ENCODE results near the gene PCDHGA2. TPM values are rescaled to one million over a fixed set of nuclear protein-coding genes. Genes with fewer than 3 reads are reported as not detected.
"Not testable (repeated sequence)": the region's sequence is repeated elsewhere in the genome, so short reads cannot be mapped to it uniquely, and the experiment has no call there.

The PCDHGA2 gene
- total RNA-seq, 4 donors from 2014 or later, result 3.2 to 5.6 (median 4.4) TPM

DNA sequence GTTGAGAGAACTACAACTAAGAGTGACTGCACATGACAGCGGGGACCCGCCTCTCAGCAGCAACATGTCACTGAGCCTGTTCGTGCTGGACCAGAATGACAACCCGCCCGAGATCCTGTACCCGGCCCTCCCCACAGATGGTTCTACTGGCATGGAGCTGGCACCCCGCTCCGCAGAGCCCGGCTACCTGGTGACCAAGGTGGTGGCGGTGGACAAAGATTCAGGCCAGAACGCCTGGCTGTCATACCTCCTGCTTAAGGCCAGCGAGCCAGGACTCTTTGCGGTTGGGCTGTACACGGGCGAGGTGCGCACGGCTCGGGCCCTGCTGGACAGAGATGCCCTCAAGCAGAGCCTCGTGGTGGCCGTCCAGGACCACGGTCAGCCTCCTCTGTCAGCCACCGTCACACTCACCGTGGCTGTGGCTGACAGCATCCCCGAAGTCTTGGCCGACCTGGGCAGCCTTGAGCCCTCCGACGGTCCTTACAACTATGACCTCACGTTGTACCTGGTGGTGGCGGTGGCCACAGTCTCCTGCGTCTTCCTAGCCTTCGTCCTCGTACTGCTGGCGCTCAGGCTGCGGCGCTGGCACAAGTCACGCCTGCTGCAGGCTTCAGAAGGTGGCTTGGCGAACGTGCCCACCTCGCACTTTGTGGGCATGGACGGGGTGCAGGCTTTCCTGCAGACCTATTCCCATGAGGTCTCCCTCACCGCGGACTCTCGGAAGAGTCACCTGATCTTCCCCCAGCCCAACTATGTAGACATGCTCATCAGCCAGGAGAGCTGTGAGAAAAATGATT is 46.1 kb downstream of the PCDHGA2 start:
- no peak for ATAC-seq

DNA sequence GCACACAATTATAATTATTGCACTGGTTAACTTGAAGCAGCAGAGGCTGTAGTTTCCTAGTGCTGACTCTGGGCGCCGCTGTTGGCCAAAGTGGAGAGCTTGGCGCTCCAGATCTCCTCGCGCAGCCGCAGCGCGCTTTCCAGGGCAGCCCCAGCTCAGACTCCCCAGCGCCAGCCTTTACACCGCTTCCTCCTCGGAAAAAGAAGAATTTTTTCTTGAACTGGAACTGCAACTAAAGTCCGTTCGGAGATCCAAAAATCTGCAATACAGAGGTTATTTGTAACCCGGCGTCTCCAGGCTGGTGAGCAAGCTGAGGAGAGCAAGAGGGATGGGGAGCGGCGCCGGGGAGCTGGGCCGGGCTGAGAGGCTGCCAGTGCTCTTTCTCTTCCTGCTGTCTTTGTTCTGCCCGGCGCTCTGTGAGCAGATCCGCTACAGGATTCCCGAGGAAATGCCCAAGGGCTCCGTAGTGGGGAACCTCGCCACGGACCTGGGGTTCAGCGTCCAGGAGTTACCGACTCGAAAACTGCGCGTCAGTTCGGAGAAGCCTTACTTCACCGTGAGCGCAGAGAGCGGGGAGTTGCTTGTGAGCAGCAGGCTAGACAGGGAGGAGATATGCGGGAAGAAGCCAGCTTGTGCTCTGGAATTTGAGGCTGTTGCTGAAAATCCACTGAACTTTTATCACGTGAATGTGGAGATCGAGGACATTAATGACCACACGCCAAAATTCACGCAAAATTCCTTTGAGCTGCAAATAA is 49.2 kb downstream of the PCDHGA2 start, which contains the start of gene PCDHGB4:
PCDHGB4 (plus strand) TSS at position 142 of the 755 bp plus-strand sequence; CDS start at position 329, 187 bp downstream.
- TF ChIP-seq, protein P1, sequence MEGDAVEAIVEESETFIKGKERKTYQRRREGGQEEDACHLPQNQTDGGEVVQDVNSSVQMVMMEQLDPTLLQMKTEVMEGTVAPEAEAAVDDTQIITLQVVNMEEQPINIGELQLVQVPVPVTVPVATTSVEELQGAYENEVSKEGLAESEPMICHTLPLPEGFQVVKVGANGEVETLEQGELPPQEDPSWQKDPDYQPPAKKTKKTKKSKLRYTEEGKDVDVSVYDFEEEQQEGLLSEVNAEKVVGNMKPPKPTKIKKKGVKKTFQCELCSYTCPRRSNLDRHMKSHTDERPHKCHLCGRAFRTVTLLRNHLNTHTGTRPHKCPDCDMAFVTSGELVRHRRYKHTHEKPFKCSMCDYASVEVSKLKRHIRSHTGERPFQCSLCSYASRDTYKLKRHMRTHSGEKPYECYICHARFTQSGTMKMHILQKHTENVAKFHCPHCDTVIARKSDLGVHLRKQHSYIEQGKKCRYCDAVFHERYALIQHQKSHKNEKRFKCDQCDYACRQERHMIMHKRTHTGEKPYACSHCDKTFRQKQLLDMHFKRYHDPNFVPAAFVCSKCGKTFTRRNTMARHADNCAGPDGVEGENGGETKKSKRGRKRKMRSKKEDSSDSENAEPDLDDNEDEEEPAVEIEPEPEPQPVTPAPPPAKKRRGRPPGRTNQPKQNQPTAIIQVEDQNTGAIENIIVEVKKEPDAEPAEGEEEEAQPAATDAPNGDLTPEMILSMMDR (IDR thresholded peaks at IDR 0.05), result peak in 1 of 4 experiments; percentile 29
- not testable (repeated sequence) for ATAC-seq, H3K27me3 ChIP-seq, H3K27ac ChIP-seq, H3K4me1 ChIP-seq
- peak within 1 kb of the TSS in 1 of 2 donors; percentile 16 for H3K4me3 ChIP-seq
- WGBS, 2 donors (ENCODE audit: low coverage in 1 of 2), result 11% methylated on average over 3 of the region's 40 CpGs; no CpG with 5 or more reads in 1 of the 2 donors
- H3K36me3 ChIP-seq, result peaks cover 0 to 14% of the 10 kb centered on the region in 2 donors
- H3K9me3 ChIP-seq, result peaks cover 2 to 99% (median 8%) of the 10 kb centered on the region in 3 donors

More for the DNA sequence above, 46.1 kb downstream of the PCDHGA2 start:
- TF ChIP-seq EP300 (IDR thresholded peaks at IDR 0.05), result no peak
- 33% methylated on average over 12 of the region's 43 CpGs; no CpG with 5 or more reads in 1 of the 2 donors for WGBS, 2 donors (ENCODE audit: low coverage in 1 of 2)
- H3K9me3 ChIP-seq, result peaks cover 2 to 97% (median 7%) of the 10 kb centered on the region in 3 donors
- H3K36me3 ChIP-seq, result peaks cover 0 to 12% of the 10 kb centered on the region in 2 donors
- H3K4me3 ChIP-seq, result no peak overlapping the region
- H3K27me3 ChIP-seq, result no peaks in the 10 kb centered on the region
- H3K27ac ChIP-seq, result no peak overlapping the region
- no peaks in the 10 kb centered on the region for H3K4me1 ChIP-seq

DNA sequence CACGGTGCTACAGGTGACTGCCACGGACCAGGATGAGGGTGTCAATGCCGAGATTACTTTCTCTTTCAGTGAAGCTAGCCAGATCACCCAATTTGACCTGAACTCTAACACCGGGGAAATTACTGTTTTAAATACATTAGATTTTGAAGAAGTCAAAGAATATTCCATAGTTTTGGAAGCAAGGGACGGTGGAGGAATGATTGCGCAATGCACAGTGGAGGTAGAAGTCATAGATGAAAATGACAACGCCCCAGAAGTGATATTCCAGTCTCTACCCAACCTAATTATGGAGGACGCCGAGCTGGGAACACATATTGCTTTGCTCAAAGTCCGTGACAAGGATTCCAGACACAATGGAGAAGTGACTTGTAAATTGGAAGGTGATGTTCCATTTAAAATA is 50.1 kb downstream of the PCDHGA2 start:
- Histone ChIP-seq H3K36me3 (peaks cover 0 to 18% of the 10 kb centered on the region in 2 donors), H3K4me3 (no peak overlapping the region), H3K9me3 (peaks cover 2 to 99% (median 7%) of the 10 kb centered on the region in 3 donors), H3K27me3 (no peaks in the 10 kb centered on the region), H3K27ac (no peak overlapping the region), H3K4me1 (no peaks in the 10 kb centered on the region)
- TF ChIP-seq POLR2A (IDR thresholded peaks at IDR 0.05), result no peak
- no peak for TF ChIP-seq EP300 (IDR thresholded peaks at IDR 0.05)
- TF ChIP-seq, protein P1 (IDR thresholded peaks at IDR 0.05), result no peak
- TF ChIP-seq POLR2AphosphoS5 (IDR thresholded peaks at IDR 0.05), result no peak
- no peak for ATAC-seq
- 18 to 51% methylated on average over 6 to 9 of the region's 10 CpGs for WGBS, 2 donors (ENCODE audit: low coverage in 1 of 2)

DNA sequence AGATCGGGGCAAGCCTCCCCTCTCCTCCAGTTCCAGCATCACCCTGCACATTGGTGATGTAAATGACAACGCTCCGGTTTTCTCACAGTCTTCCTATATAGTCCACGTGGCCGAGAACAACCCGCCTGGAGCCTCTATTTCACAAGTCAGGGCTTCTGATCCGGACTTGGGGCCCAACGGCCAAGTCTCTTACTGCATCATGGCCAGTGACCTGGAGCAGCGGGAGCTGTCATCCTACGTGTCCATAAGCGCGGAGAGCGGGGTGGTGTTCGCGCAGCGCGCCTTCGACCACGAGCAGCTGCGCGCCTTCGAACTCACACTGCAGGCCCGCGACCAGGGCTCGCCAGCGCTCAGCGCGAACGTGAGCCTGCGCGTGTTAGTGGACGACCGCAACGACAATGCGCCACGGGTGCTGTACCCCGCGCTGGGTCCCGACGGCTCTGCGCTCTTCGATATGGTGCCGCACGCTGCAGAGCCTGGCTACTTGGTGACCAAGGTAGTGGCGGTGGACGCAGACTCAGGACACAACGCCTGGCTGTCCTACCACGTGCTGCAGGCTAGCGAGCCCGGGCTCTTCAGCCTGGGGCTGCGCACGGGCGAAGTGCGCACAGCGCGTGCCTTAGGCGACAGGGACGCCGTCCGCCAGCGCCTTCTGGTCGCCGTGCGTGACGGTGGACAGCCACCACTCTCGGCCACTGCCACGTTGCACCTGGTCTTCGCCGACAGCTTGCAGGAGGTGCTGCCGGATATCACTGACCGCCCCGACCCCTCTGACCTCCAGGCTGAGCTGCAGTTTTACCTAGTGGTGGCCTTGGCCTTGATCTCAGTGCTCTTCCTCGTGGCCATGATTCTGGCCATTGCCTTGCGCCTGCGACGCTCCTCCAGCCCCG is 50.8 kb downstream of the PCDHGA2 start:
- Histone ChIP-seq H3K27ac (no peak overlapping the region), H3K9me3 (peaks cover 2 to 99% (median 6%) of the 10 kb centered on the region in 3 donors), H3K4me3 (no peak overlapping the region), H3K36me3 (peaks cover 0 to 18% of the 10 kb centered on the region in 2 donors), H3K27me3 (no peaks in the 10 kb centered on the region), H3K4me1 (no peaks in the 10 kb centered on the region)
- ATAC-seq, result no peak
- WGBS, 2 donors (ENCODE audit: low coverage in 1 of 2), result 10 to 31% methylated on average over 2 to 7 of the region's 77 CpGs
- TF ChIP-seq, protein P1 (IDR thresholded peaks at IDR 0.05), result no peak
- TF ChIP-seq EP300 (IDR thresholded peaks at IDR 0.05), result no peak
- no peak for TF ChIP-seq POLR2AphosphoS5 (IDR thresholded peaks at IDR 0.05)
- TF ChIP-seq POLR2A (IDR thresholded peaks at IDR 0.05), result no peak

Measured in gastroesophageal sphincter (tissue), 4 donors.